Right atrium auricular region (tissue), 2 donors: ENCODE results near the gene ASS1. TPM values are rescaled to one million over a fixed set of nuclear protein-coding genes. Genes with fewer than 3 reads are reported as not detected.

ENCODE experiments used
- DNase-seq: peaks from one replicate; pipeline ENCODE4 v3.0.0-alpha.2; 2019; ENCODE audit warnings: low spot score
- H3K27ac ChIP-seq, 2 donors: fragments of 200-600 bp; sonication (generic); 1 replicate in 1 of 2; 2 replicates in 1 of 2; pipeline ENCODE4 v1.5.1; 2016 to 2019
- H3K27me3 ChIP-seq, 2 donors: fragments of 200-600 bp; sonication (generic); one replicate each; pipeline versions ENCODE4 v1.5.1 to v1.6.0; 2017 to 2019
- H3K36me3 ChIP-seq: fragments of 200-600 bp; sonication (generic); one replicate; pipeline ENCODE4 v1.5.1; 2016
- H3K4me1 ChIP-seq, 2 donors: fragments of 200-600 bp; sonication (generic); one replicate each; pipeline versions ENCODE4 v1.5.1 to v1.6.0; 2017 to 2019
- H3K4me3 ChIP-seq, 2 donors: fragments of 200-600 bp; sonication (generic); 1 replicate in 1 of 2; 2 replicates in 1 of 2; pipeline ENCODE4 v1.5.1; 2017 to 2019; ENCODE audit warnings: mild to moderate bottlenecking in 1 of 2, moderate library complexity in 1 of 2
- H3K9me3 ChIP-seq, 2 donors: fragments of 200-600 bp; sonication (generic); one replicate each; pipeline ENCODE4 v1.5.1; 2019
- CTCF ChIP-seq, 2 donors: fragments of 200-600 bp; sonication (generic); IDR thresholded peaks; one replicate each; pipeline ENCODE4 v1.5.1; 2019; ENCODE audit warnings: antibody characterized with exemption in 2 of 2
- total RNA-seq, 2 donors: library from RNA; depleted of rRNA; stranded (reverse); fragments of >200 nt; gene quantifications; one replicate each; pipeline ENCODE4 v1.1.0, GENCODE V29; 2016

The ASS1 gene
- total RNA-seq, 2 donors from 2014 or later: 75.3 to 110 TPM

GRCh38 chr9:130479587-130479986, 34.8 kb downstream of the ASS1 start:
- Histone ChIP-seq H3K4me3 (no peak overlapping the region), H3K27me3 (no peaks in the 10 kb centered on the region), H3K4me1 (no peaks in the 10 kb centered on the region), H3K9me3 (no peaks in the 10 kb centered on the region), H3K27ac (no peak overlapping the region), H3K36me3 (no peaks in the 10 kb centered on the region)
- DNase-seq: no peak
- TF ChIP-seq CTCF (IDR thresholded peaks at IDR 0.05): no peak

- peaks cover 6% of the 10 kb centered on the region for H3K36me3 ChIP-seq
- no peak for TF ChIP-seq CTCF (IDR thresholded peaks at IDR 0.05)
- no peak overlapping the region for H3K27ac ChIP-seq
- H3K4me3 ChIP-seq: no peak overlapping the region
- no peaks in the 10 kb centered on the region for H3K9me3 ChIP-seq
- no peak for DNase-seq
- H3K4me1 ChIP-seq: no peaks in the 10 kb centered on the region
- no peaks in the 10 kb centered on the region for H3K27me3 ChIP-seq
Measured at GRCh38 chr9:130480673-130481072, 35.9 kb downstream of the ASS1 start.

- H3K36me3 ChIP-seq: peaks cover 6% of the 10 kb centered on the region
- no peak for TF ChIP-seq CTCF (IDR thresholded peaks at IDR 0.05)
- no peak overlapping the region for H3K4me3 ChIP-seq
- no peaks in the 10 kb centered on the region for H3K4me1 ChIP-seq
- no peak for DNase-seq
- H3K9me3 ChIP-seq: no peaks in the 10 kb centered on the region
- H3K27me3 ChIP-seq: no peaks in the 10 kb centered on the region
- H3K27ac ChIP-seq: no peak overlapping the region
Measured at GRCh38 chr9:130482463-130482862, 37.7 kb downstream of the ASS1 start.

GRCh38 chr9:130483371-130483971, 38.7 kb downstream of the ASS1 start:
- no peak overlapping the region for H3K27ac ChIP-seq
- H3K4me3 ChIP-seq: no peak overlapping the region
- H3K36me3 ChIP-seq: peaks cover 6% of the 10 kb centered on the region
- H3K4me1 ChIP-seq: no peaks in the 10 kb centered on the region
- DNase-seq: no peak
- no peaks in the 10 kb centered on the region for H3K9me3 ChIP-seq
- H3K27me3 ChIP-seq: no peaks in the 10 kb centered on the region
- no peak for TF ChIP-seq CTCF (IDR thresholded peaks at IDR 0.05)

GRCh38 chr9:130484362-130485072, 39.8 kb downstream of the ASS1 start:
- no peak for DNase-seq
- no peak for TF ChIP-seq CTCF (IDR thresholded peaks at IDR 0.05)
- Histone ChIP-seq H3K27me3 (no peaks in the 10 kb centered on the region), H3K9me3 (no peaks in the 10 kb centered on the region), H3K4me1 (no peaks in the 10 kb centered on the region), H3K36me3 (peaks cover 10% of the 10 kb centered on the region), H3K4me3 (no peak overlapping the region), H3K27ac (no peak overlapping the region)
